ENCODE data around the gene TNK2. TPM values are rescaled to one million over a fixed set of nuclear protein-coding genes. Genes with fewer than 3 reads are reported as not detected.

TNK2 gene
- polyA plus RNA-seq, 3 donors = 0.84 to 131 (median 1.8) TPM

DNA sequence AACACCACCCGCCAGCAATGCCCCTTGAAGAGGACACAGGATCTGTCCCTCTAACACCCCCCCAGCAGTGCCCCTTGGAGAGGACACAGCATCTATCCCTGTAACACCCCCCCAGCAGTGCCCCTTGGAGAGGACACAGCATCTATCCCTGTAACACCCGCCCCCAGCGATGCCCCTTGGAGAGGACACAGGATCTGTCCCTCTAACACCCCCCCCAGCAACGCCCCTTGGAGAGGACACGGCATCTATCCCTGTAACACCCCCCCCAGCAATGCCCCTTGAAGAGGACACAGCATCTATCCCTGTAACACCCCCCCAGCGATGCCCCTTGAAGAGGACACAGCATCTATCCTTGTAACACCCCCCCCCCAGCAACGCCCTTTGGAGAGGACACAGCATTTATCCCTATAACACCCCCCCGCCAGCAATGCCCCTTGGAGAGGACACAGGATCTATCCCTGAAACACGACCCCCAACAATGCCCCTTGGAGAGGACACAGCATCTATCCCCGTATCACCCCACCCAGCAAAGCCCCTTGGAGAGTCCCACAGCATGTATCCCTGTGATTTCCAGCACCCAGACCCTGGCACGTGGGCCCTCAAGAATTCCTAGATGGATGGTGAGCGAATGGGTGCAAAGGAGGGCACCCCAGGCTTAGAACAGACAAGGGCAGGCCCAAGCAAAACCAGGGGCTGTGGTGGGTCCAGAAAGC is 26.9 kb downstream of the TNK2 start:
- Histone ChIP-seq H3K27ac (ENCODE audit: low read depth in 1 of 2, low read length in 2 of 2) (no peak overlapping the region), H2AFZ (ENCODE audit: insufficient read depth, low read depth, low read length, poor library complexity, severe bottlenecking) (no peak overlapping the region), H3K4me3 (replicated peaks in 1 of 3; ENCODE audit: low read depth in 2 of 3, low read length in 3 of 3) (no peak overlapping the region), H3K27me3 (ENCODE audit: control insufficient read depth in 2 of 2, insufficient read depth in 2 of 2, low read length in 2 of 2) (no peaks in the 10 kb centered on the region), H3K9ac (ENCODE audit: insufficient read depth, low read length, poor library complexity, severe bottlenecking) (no peak overlapping the region), H3K4me1 (ENCODE audit: control insufficient read depth in 1 of 2, insufficient read depth in 2 of 2, low read length in 2 of 2) (peaks cover 0 to 8% of the 10 kb centered on the region in 2 donors), H4K20me1 (ENCODE audit: insufficient read depth, low read length) (peaks cover 92% of the 10 kb centered on the region), H3K4me2 (replicated peaks; ENCODE audit: extremely low read depth, low read length, poor library complexity, severe bottlenecking) (no peak overlapping the region), H3K36me3 (replicated peaks in 1 of 2; ENCODE audit: control insufficient read depth in 1 of 2, insufficient read depth in 2 of 2, low read length in 2 of 2) (peaks cover 86 to 93% of the 10 kb centered on the region in 2 donors), H3K9me3 (replicated peaks in 1 of 2; ENCODE audit: control insufficient read depth in 1 of 2, insufficient read depth in 1 of 2, low read length in 2 of 2) (no peaks in the 10 kb centered on the region), H3K79me2 (ENCODE audit: insufficient read depth, low read length) (peaks cover 46% of the 10 kb centered on the region)
- intact Hi-C loops (cut with micrococcal nuclease) = no loop called here
- peaks cover 0 to 1% (median 0%) of the 10 kb centered on the region in 3 donors for H3K27me3 Mint-ChIP-seq (ENCODE audit: low read depth in 3 of 3)
- H3K4me3 Mint-ChIP-seq = no peak overlapping the region
- H3K4me1 Mint-ChIP-seq = peaks cover 1% of the 10 kb centered on the region
- peaks cover 0 to 3% (median 0%) of the 10 kb centered on the region in 7 donors for H3K9me3 Mint-ChIP-seq
- DNase-seq = no peak
- H3K36me3 Mint-ChIP-seq = peaks cover 61 to 87% of the 10 kb centered on the region in 2 donors
- no peak overlapping the region for H3K27ac Mint-ChIP-seq
- TF ChIP-seq, protein P1, sequence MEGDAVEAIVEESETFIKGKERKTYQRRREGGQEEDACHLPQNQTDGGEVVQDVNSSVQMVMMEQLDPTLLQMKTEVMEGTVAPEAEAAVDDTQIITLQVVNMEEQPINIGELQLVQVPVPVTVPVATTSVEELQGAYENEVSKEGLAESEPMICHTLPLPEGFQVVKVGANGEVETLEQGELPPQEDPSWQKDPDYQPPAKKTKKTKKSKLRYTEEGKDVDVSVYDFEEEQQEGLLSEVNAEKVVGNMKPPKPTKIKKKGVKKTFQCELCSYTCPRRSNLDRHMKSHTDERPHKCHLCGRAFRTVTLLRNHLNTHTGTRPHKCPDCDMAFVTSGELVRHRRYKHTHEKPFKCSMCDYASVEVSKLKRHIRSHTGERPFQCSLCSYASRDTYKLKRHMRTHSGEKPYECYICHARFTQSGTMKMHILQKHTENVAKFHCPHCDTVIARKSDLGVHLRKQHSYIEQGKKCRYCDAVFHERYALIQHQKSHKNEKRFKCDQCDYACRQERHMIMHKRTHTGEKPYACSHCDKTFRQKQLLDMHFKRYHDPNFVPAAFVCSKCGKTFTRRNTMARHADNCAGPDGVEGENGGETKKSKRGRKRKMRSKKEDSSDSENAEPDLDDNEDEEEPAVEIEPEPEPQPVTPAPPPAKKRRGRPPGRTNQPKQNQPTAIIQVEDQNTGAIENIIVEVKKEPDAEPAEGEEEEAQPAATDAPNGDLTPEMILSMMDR (IDR thresholded peaks at IDR 0.05) = no peak
- WGBS (ENCODE audit: insufficient coverage) = 87% methylated on average over 6 of the region's 12 CpGs

DNA sequence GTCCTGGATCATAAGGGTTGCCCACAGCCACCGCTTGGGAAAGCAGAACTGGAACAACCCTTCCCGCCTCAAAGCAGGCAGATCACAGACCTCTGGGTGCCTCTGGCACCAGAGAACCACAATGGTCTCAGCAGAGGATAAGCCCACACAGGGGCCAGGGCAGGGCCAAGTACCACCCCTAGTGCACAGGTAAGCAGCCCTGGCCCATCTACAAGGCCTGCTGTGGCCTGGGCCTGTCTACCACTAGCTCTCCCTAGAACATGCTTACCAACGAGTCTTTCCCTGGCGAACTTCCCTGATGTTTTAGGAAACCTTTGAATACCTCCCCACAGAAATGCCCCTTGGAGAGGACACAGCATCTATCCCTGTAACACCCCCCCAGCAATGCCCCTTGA is 28.3 kb downstream of the TNK2 start:
- Histone ChIP-seq H3K4me3 (replicated peaks in 1 of 3; ENCODE audit: low read depth in 2 of 3, low read length in 3 of 3) (no peak overlapping the region), H3K9me3 (replicated peaks in 1 of 2; ENCODE audit: control insufficient read depth in 1 of 2, insufficient read depth in 1 of 2, low read length in 2 of 2) (no peaks in the 10 kb centered on the region), H3K79me2 (ENCODE audit: insufficient read depth, low read length) (peaks cover 42% of the 10 kb centered on the region), H3K4me2 (replicated peaks; ENCODE audit: extremely low read depth, low read length, poor library complexity, severe bottlenecking) (no peak overlapping the region), H2AFZ (ENCODE audit: insufficient read depth, low read depth, low read length, poor library complexity, severe bottlenecking) (no peak overlapping the region), H3K27me3 (ENCODE audit: control insufficient read depth in 2 of 2, insufficient read depth in 2 of 2, low read length in 2 of 2) (no peaks in the 10 kb centered on the region), H3K27ac (ENCODE audit: low read depth in 1 of 2, low read length in 2 of 2) (no peak overlapping the region), H3K36me3 (replicated peaks in 1 of 2; ENCODE audit: control insufficient read depth in 1 of 2, insufficient read depth in 2 of 2, low read length in 2 of 2) (peaks cover 84 to 92% of the 10 kb centered on the region in 2 donors), H3K9ac (ENCODE audit: insufficient read depth, low read length, poor library complexity, severe bottlenecking) (no peak overlapping the region), H4K20me1 (ENCODE audit: insufficient read depth, low read length) (peaks cover 92% of the 10 kb centered on the region), H3K4me1 (ENCODE audit: control insufficient read depth in 1 of 2, insufficient read depth in 2 of 2, low read length in 2 of 2) (peaks cover 0 to 8% of the 10 kb centered on the region in 2 donors)
- no peak overlapping the region for H3K27ac Mint-ChIP-seq
- no peak overlapping the region for H3K4me3 Mint-ChIP-seq
- intact Hi-C loops (cut with micrococcal nuclease) = no loop called here
- peaks cover 1% of the 10 kb centered on the region for H3K4me1 Mint-ChIP-seq
- H3K9me3 Mint-ChIP-seq = no peaks in the 10 kb centered on the region
- DNase-seq = no peak
- WGBS (ENCODE audit: insufficient coverage) = 100% methylated on average over 4 of the region's 4 CpGs
- peaks cover 59 to 86% of the 10 kb centered on the region in 2 donors for H3K36me3 Mint-ChIP-seq
- TF ChIP-seq, protein P1 (IDR thresholded peaks at IDR 0.05) = no peak
- peaks cover 0 to 1% (median 0%) of the 10 kb centered on the region in 3 donors for H3K27me3 Mint-ChIP-seq (ENCODE audit: low read depth in 3 of 3)

Data from CD14-positive monocyte (primary cell).